Osteoblast (primary cell): ENCODE data around the gene OR6Q1. TPM values are rescaled to one million over a fixed set of nuclear protein-coding genes. Genes with fewer than 3 reads are reported as not detected.
A peak's percentile ranks its signal among the peaks of the same experiment; 100 is the strongest.

Source experiments
- DNase-seq: peaks from one replicate; pipeline ENCODE4 v3.0.0; 2011; ENCODE audit warnings: low spot score, mixed read lengths; ENCODE audit not compliant: insufficient read length; ENCODE audit errors: missing footprints
- H2AFZ ChIP-seq: 2 replicates; pipeline ENCODE4 v1.6.0; 2011; ENCODE audit warnings: mild to moderate bottlenecking, low read length
- H3K27ac ChIP-seq: 2 replicates; pipeline ENCODE4 v1.5.1; 2011; ENCODE audit warnings: mild to moderate bottlenecking, low read depth, low read length, moderate library complexity
- H3K27me3 ChIP-seq: 2 replicates; pipeline ENCODE4 v1.6.0; 2012; ENCODE audit warnings: mild to moderate bottlenecking, control low read depth, inconsistent platforms, low read length, moderate library complexity; ENCODE audit not compliant: insufficient read depth
- H3K36me3 ChIP-seq: 2 replicates; pipeline ENCODE4 v1.5.1; 2011; ENCODE audit warnings: mild to moderate bottlenecking, low read length, control low read depth, moderate library complexity; ENCODE audit not compliant: insufficient read depth
- H3K4me1 ChIP-seq: 2 replicates; pipeline ENCODE4 v1.5.1; 2011; ENCODE audit warnings: mild to moderate bottlenecking, low read length, control low read depth, moderate library complexity; ENCODE audit not compliant: insufficient read depth
- H3K4me2 ChIP-seq: 2 replicates; pipeline ENCODE4 v1.6.0; 2011; ENCODE audit warnings: mild to moderate bottlenecking, low read length; ENCODE audit not compliant: insufficient read depth
- H3K4me3 ChIP-seq: fragments of 200-600 bp; sonication (generic); 3 replicates; pipeline ENCODE4 v1.5.1; 2012; ENCODE audit warnings: mild to moderate bottlenecking, low read length, inconsistent platforms; ENCODE audit not compliant: insufficient read depth
- H3K79me2 ChIP-seq: 2 replicates; pipeline ENCODE4 v1.6.0; 2012; ENCODE audit warnings: mild to moderate bottlenecking, low read length, control low read depth, inconsistent platforms; ENCODE audit not compliant: insufficient read depth
- H3K9me3 ChIP-seq: 2 replicates; pipeline ENCODE4 v1.5.1; 2011; ENCODE audit warnings: low read depth, low read length, control low read depth
- H4K20me1 ChIP-seq: 2 replicates; pipeline ENCODE4 v1.6.0; 2012; ENCODE audit warnings: mild to moderate bottlenecking, low read length, control low read depth; ENCODE audit not compliant: insufficient read depth
- CTCF ChIP-seq: IDR thresholded peaks from 2 replicates; pipeline ENCODE4 v1.5.1; 2011; ENCODE audit warnings: mild to moderate bottlenecking, low read depth, low read length, moderate library complexity; ENCODE audit errors: extremely low read depth
- total RNA-seq: library from RNA; depleted of rRNA; stranded (reverse); fragments of >200 nt; gene quantifications from 2 replicates; pipeline ENCODE4 v1.2.3, GENCODE V29; 2012

Gene OR6Q1
- total RNA-seq, 1 donor, result not detected

- Histone ChIP-seq H3K79me2 (no peaks in the 10 kb centered on the region), H3K36me3 (no peaks in the 10 kb centered on the region), H3K27me3 (no peaks in the 10 kb centered on the region), H3K4me3 (no peak overlapping the region), H2AFZ (no peak overlapping the region), H3K9me3 (no peaks in the 10 kb centered on the region), H4K20me1 (no peaks in the 10 kb centered on the region), H3K4me1 (peaks cover 25% of the 10 kb centered on the region), H3K27ac (no peak overlapping the region), H3K4me2 (no peak overlapping the region)
- peak; percentile 53 for DNase-seq
- no peak for TF ChIP-seq CTCF
Observed at GRCh38 chr11:58027341-58027740, 3.4 kb upstream of the OR6Q1 start.

- no peaks in the 10 kb centered on the region for H3K36me3 ChIP-seq
- TF ChIP-seq CTCF, result no peak
- no peak overlapping the region for H3K4me2 ChIP-seq
- peak overlapping the region; percentile 22 for H2AFZ ChIP-seq
- no peaks in the 10 kb centered on the region for H3K27me3 ChIP-seq
- peaks cover 25% of the 10 kb centered on the region for H3K4me1 ChIP-seq
- peak; percentile 84 for DNase-seq
- no peak overlapping the region for H3K4me3 ChIP-seq
- H3K79me2 ChIP-seq, result no peaks in the 10 kb centered on the region
- no peak overlapping the region for H3K27ac ChIP-seq
- no peaks in the 10 kb centered on the region for H3K9me3 ChIP-seq
- no peaks in the 10 kb centered on the region for H4K20me1 ChIP-seq
Observed at GRCh38 chr11:58028687-58029411, 1.9 kb upstream of the OR6Q1 start.

GRCh38 chr11:58034471-58034870, 3.7 kb downstream of the OR6Q1 start:
- H3K4me1 ChIP-seq, result peaks cover 2% of the 10 kb centered on the region
- no peak overlapping the region for H3K4me2 ChIP-seq
- no peak for TF ChIP-seq CTCF
- no peaks in the 10 kb centered on the region for H4K20me1 ChIP-seq
- no peak for DNase-seq
- H3K79me2 ChIP-seq, result no peaks in the 10 kb centered on the region
- no peaks in the 10 kb centered on the region for H3K9me3 ChIP-seq
- H3K36me3 ChIP-seq, result no peaks in the 10 kb centered on the region
- no peak overlapping the region for H3K27ac ChIP-seq
- H2AFZ ChIP-seq, result no peak overlapping the region
- H3K27me3 ChIP-seq, result no peaks in the 10 kb centered on the region
- H3K4me3 ChIP-seq, result no peak overlapping the region

GRCh38 chr11:58039589-58039988, 8.8 kb downstream of the OR6Q1 start:
- H3K9me3 ChIP-seq, result no peaks in the 10 kb centered on the region
- no peaks in the 10 kb centered on the region for H4K20me1 ChIP-seq
- no peak for DNase-seq
- no peaks in the 10 kb centered on the region for H3K4me1 ChIP-seq
- no peaks in the 10 kb centered on the region for H3K27me3 ChIP-seq
- H3K4me3 ChIP-seq, result no peak overlapping the region
- H3K4me2 ChIP-seq, result no peak overlapping the region
- no peak overlapping the region for H2AFZ ChIP-seq
- no peak for TF ChIP-seq CTCF
- no peaks in the 10 kb centered on the region for H3K79me2 ChIP-seq
- H3K36me3 ChIP-seq, result no peaks in the 10 kb centered on the region
- no peak overlapping the region for H3K27ac ChIP-seq
